ENCODE data around the gene RERE. TPM values are rescaled to one million over a fixed set of nuclear protein-coding genes. Genes with fewer than 3 reads are reported as not detected.
"Not testable (repeated sequence)": the region's sequence is repeated elsewhere in the genome, so short reads cannot be mapped to it uniquely, and the experiment has no call there.

The RERE gene
- total RNA-seq, 2 experiments from 2014 or later = 73.1 to 211 TPM

DNA sequence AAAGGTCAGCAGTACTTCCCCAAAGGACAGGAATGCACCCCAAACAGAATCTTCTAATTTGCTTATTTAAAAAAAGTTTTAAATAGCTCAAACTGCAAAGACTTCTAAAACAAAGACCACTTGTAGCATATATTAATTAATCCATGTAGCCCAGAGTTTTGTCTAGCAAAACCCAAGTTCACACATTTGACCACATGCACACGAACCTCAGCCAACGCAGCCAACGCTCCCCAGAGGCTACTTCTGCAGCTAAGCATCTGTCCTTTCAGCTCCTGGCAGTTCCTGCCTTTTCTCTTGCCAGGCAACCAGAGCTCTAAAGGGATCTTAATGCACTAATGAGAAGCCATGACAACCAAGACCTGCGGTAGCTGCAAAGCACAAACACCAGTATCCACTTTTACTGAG is 89.6 kb downstream of the RERE start:
- no peak for TF ChIP-seq EZH2phosphoT487 (IDR thresholded peaks at IDR 0.05; ENCODE audit: borderline replicate concordance, low read depth, low read length)
- TF ChIP-seq, protein P1, sequence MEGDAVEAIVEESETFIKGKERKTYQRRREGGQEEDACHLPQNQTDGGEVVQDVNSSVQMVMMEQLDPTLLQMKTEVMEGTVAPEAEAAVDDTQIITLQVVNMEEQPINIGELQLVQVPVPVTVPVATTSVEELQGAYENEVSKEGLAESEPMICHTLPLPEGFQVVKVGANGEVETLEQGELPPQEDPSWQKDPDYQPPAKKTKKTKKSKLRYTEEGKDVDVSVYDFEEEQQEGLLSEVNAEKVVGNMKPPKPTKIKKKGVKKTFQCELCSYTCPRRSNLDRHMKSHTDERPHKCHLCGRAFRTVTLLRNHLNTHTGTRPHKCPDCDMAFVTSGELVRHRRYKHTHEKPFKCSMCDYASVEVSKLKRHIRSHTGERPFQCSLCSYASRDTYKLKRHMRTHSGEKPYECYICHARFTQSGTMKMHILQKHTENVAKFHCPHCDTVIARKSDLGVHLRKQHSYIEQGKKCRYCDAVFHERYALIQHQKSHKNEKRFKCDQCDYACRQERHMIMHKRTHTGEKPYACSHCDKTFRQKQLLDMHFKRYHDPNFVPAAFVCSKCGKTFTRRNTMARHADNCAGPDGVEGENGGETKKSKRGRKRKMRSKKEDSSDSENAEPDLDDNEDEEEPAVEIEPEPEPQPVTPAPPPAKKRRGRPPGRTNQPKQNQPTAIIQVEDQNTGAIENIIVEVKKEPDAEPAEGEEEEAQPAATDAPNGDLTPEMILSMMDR (conservative IDR thresholded peaks at IDR 0.05; ENCODE audit: low read length) = no peak
- no peak overlapping the region for H2AFZ ChIP-seq (ENCODE audit: low read length)
- DNase-seq (ENCODE audit: low spot score) = no peak
- H3K36me3 ChIP-seq (ENCODE audit: insufficient read depth, low read length) = peaks cover 11% of the 10 kb centered on the region; the same call in 1 of the 2 replicates
- H3K4me1 ChIP-seq (ENCODE audit: insufficient read depth, low read length, poor library complexity, severe bottlenecking) = peaks cover 29% of the 10 kb centered on the region
- 0 out of 2 replicates have a peak overlapping the region, but pooled peaks have one; percentile 23 for H3K4me2 ChIP-seq (ENCODE audit: low read length)
- POLR2A ChIA-PET = interaction anchor here (0.8 to 1.3 kb wide), 4 partner anchors 11 to 169 kb away, joined by 3 to 4 read pairs (median 4); no protein-coding TSS in a partner anchor
- BruUV-seq (replicated peaks) = no TSS peak
- no peaks in the 10 kb centered on the region for H3K9me2 ChIP-seq (ENCODE audit: insufficient read depth, low read length)
- no peak overlapping the region for H3K4me3 ChIP-seq (ENCODE audit: low read depth, low read length, poor library complexity, severe bottlenecking)
- H3K9me3 ChIP-seq (ENCODE audit: low read length) = no peaks in the 10 kb centered on the region
- H4K20me1 ChIP-seq (ENCODE audit: insufficient read depth, low read length) = no peaks in the 10 kb centered on the region
- intact Hi-C loops (cut with micrococcal nuclease; ENCODE audit: unreplicated experiment) = loop anchor here (5.0 to 10.0 kb wide), 2 partner anchors 261 to 373 kb away; no protein-coding TSS in a partner anchor
- CTCF ChIA-PET (ENCODE audit: unreplicated experiment) = interaction anchor here (1.7 kb wide), 1 partner anchor 121 kb away, joined by 5 read pairs; no protein-coding TSS in a partner anchor
- peaks cover 24% of the 10 kb centered on the region; the same call in 1 of the 2 replicates for H3K79me2 ChIP-seq (ENCODE audit: insufficient read depth, low read depth, low read length)
- no peak overlapping the region for H3K27ac ChIP-seq (ENCODE audit: low read depth, low read length, poor library complexity, severe bottlenecking)

DNA sequence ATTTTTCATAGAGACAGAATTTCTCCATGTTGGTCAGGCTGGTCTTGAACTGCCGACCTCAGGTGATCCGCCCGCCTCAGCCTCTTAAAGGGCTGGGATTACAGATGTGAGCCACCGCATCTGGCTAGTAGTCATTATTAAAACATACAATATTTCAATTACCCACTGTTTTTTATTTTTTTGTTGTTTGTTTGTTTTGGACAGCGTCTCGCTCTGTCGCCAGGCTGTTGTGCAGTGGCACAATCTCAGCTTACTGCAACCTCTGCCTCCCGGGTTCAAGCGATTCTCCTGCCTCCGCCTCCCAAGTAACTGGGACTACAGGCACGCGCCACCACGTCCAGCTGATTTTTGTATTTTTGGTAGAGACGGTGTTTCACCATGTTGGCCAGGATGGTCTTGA is 90.1 kb downstream of the RERE start:
- Histone ChIP-seq H3K4me1 (ENCODE audit: insufficient read depth, low read length, poor library complexity, severe bottlenecking) (peaks cover 34% of the 10 kb centered on the region), H3K36me3 (ENCODE audit: insufficient read depth, low read length) (peaks cover 11% of the 10 kb centered on the region; the same call in 1 of the 2 replicates), H3K79me2 (ENCODE audit: insufficient read depth, low read depth, low read length) (peaks cover 28% of the 10 kb centered on the region; the same call in 1 of the 2 replicates)
- DNase-seq (ENCODE audit: low spot score); BruUV-seq (replicated peaks); H3K4me2 ChIP-seq (ENCODE audit: low read length); H2AFZ ChIP-seq (ENCODE audit: low read length); H3K4me3 ChIP-seq (ENCODE audit: low read depth, low read length, poor library complexity, severe bottlenecking); H3K9me2 ChIP-seq (ENCODE audit: insufficient read depth, low read length); H3K9me3 ChIP-seq (ENCODE audit: low read length); H4K20me1 ChIP-seq (ENCODE audit: insufficient read depth, low read length); H3K27ac ChIP-seq (ENCODE audit: low read depth, low read length, poor library complexity, severe bottlenecking): not testable (repeated sequence)
- ChIA-PET CTCF (ENCODE audit: unreplicated experiment) (interaction anchor here (1.7 kb wide), 1 partner anchor 122 kb away, joined by 5 read pairs; no protein-coding TSS in a partner anchor), POLR2A (interaction anchor here (0.6 to 1.3 kb wide), 5 partner anchors 23 to 420 kb away, joined by 3 to 5 read pairs (median 4); no protein-coding TSS in a partner anchor)
- intact Hi-C loops (cut with micrococcal nuclease; ENCODE audit: unreplicated experiment) = loop anchor here (5.0 to 10.0 kb wide), 2 partner anchors 260 to 373 kb away; no protein-coding TSS in a partner anchor

DNA sequence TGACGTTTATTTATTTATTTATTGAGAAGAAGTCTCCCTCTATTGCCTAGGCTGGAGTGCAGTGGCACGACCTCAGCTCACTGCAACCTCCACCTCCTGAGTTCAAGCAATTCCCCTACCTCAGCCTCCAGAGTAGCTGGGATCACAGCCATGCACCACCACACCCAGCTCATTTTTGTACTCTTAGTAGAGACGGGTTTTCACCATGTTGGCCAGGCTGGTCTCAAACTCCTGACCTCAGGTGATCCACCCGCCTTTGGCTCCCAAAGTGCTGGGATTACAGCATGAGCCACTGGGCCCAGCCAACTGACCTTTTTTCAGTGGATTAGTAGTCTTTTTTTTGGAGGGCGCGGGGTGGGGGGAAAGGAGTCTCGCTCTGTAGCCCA is 90.6 kb downstream of the RERE start:
- H2AFZ ChIP-seq (ENCODE audit: low read length); DNase-seq (ENCODE audit: low spot score); H3K4me3 ChIP-seq (ENCODE audit: low read depth, low read length, poor library complexity, severe bottlenecking); H3K27ac ChIP-seq (ENCODE audit: low read depth, low read length, poor library complexity, severe bottlenecking); H3K4me2 ChIP-seq (ENCODE audit: low read length); H3K9me2 ChIP-seq (ENCODE audit: insufficient read depth, low read length); BruUV-seq (replicated peaks); H3K9me3 ChIP-seq (ENCODE audit: low read length); CTCF ChIA-PET (ENCODE audit: unreplicated experiment); H4K20me1 ChIP-seq (ENCODE audit: insufficient read depth, low read length): not testable (repeated sequence)
- POLR2A ChIA-PET = interaction anchor here (0.6 to 1.5 kb wide), 4 partner anchors 24 to 420 kb away, joined by 3 to 5 read pairs (median 4); no protein-coding TSS in a partner anchor
- intact Hi-C loops (cut with micrococcal nuclease; ENCODE audit: unreplicated experiment) = loop anchor here (1.0 to 10.0 kb wide), 4 partner anchors 123 to 372 kb away; no protein-coding TSS in a partner anchor
- Histone ChIP-seq H3K79me2 (ENCODE audit: insufficient read depth, low read depth, low read length) (peaks cover 30% of the 10 kb centered on the region; the same call in 1 of the 2 replicates), H3K36me3 (ENCODE audit: insufficient read depth, low read length) (peaks cover 11% of the 10 kb centered on the region; the same call in 1 of the 2 replicates), H3K4me1 (ENCODE audit: insufficient read depth, low read length, poor library complexity, severe bottlenecking) (peaks cover 39% of the 10 kb centered on the region)

Data from OCI-LY7 (cell line).